NCI-H460 (cell line): ENCODE results near the gene FBXL19. TPM values are rescaled to one million over a fixed set of nuclear protein-coding genes. Genes with fewer than 3 reads are reported as not detected.

ENCODE experiments used
- DNase-seq: peaks from one replicate; pipeline ENCODE4 v3.0.0-alpha.2; 2016; ENCODE audit warnings: low read depth; ENCODE audit errors: extremely low read depth
- total RNA-seq: library from RNA; depleted of rRNA; stranded (reverse); fragments of >200 nt; shearing (Covaris generic); gene quantifications from 2 replicates; pipeline ENCODE4 v1.2.3, GENCODE V29; 2014

Gene FBXL19
- total RNA-seq, 1 experiment from 2014 or later = 12.3 TPM

- DNase-seq = peak; percentile 79
These were observed 61.5 kb downstream of the FBXL19 start, which contains the start of gene HSD3B7 for GRCh38 chr16:30984669-30985400. Gene HSD3B7 (plus strand): TSS chr16:30985207. CDS start chr16:30985659, 452 bp downstream.

GRCh38 chr16:30985401-30986128, 62.2 kb downstream of the FBXL19 start:
- peak; percentile 26 for DNase-seq

DNA sequence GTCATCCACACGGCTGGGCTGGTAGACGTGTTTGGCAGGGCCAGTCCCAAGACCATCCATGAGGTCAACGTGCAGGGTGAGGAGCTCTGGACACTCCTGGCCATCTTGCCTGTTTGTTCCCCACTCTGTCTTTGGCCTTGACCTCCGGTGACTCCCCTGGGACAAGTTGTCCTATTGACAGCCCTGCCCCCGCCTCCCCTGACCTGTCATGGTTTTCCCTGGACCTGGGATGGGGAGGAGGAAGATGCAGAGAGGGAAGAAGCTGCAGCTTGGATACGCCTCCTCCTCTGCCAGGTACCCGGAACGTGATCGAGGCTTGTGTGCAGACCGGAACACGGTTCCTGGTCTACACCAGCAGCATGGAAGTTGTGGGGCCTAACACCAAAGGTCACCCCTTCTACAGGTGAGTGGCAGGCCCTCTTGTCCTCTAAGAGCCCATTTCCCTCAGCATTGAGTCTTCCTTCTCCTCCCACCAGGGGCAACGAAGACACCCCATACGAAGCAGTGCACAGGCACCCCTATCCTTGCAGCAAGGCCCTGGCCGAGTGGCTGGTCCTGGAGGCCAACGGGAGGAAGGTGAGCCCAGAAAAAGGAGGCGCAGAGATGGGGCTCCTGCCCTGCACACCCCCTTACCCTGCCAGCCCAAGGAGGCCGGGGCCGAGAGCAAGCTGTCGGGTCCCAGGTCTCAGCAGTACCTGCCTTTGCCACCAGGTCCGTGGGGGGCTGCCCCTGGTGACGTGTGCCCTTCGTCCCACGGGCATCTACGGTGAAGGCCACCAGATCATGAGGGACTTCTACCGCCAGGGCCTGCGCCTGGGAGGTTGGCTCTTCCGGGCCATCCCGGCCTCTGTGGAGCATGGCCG, 63.0 kb downstream of the FBXL19 start:
- DNase-seq = no peak

DNA sequence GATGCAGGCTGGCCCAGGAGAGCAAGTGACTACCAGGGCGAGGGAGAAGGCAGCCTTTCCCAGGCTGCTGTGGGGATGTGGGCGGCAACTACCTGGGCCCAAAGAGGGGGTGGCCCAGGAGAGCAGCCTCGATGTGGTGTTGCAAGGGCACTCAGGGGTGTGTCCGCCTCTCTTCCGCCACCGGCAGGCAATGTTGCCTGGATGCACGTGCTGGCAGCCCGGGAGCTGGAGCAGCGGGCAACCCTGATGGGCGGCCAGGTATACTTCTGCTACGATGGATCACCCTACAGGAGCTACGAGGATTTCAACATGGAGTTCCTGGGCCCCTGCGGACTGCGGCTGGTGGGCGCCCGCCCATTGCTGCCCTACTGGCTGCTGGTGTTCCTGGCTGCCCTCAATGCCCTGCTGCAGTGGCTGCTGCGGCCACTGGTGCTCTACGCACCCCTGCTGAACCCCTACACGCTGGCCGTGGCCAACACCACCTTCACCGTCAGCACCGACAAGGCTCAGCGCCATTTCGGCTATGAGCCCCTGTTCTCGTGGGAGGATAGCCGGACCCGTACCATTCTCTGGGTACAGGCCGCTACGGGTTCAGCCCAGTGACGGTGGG, 64.3 kb downstream of the FBXL19 start:
- DNase-seq = no peak

DNA sequence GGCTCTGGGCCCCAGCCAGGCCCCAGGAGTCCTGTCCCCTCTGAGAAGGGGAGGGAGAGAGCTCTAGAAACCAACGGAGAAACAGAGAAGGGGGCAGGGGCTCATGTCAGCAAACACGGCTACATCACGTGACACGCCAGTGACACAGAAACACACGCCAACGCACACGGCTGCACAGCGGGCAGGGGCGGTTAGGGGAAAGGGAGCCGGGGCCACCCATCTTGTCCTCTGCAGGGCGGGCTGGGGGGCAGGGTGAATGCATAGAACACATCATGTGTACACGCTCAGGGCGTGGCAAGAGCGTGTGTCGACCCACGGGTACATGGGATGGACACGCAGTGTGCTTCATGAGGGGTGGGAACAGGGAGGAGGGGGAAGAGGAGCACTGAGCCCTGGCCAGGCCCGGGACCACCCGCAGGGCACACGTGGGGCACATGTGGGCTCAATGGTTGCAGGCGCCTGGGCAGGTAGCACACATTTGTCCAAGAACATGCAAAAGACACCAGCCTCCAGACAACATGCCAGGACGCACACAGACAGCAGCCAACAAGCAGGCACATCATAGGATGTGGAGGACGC, 66.2 kb downstream of the FBXL19 start:
- no peak for DNase-seq

DNA sequence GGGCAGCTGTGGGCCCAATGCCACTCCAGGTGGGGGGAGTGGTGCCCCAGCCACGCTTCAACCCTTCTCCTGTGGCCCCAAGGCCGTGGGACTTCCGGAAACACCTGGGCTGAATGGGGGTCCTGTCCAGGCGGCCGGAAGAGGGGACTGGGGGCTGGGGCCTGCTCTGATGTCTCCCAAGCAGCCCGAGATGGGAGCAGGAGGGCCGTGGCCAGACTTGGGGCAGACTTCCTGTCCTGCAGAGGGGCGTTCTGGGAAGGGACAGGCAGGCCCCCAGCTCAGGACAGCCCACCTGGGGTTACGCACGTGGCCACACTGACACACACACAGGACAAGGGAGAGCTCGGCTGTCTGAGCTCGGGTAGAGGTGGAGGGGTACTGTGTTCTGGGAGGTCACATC, 66.7 kb downstream of the FBXL19 start:
- no peak for DNase-seq

GRCh38 chr16:30991052-30991451, 67.7 kb downstream of the FBXL19 start:
- no peak for DNase-seq

DNA sequence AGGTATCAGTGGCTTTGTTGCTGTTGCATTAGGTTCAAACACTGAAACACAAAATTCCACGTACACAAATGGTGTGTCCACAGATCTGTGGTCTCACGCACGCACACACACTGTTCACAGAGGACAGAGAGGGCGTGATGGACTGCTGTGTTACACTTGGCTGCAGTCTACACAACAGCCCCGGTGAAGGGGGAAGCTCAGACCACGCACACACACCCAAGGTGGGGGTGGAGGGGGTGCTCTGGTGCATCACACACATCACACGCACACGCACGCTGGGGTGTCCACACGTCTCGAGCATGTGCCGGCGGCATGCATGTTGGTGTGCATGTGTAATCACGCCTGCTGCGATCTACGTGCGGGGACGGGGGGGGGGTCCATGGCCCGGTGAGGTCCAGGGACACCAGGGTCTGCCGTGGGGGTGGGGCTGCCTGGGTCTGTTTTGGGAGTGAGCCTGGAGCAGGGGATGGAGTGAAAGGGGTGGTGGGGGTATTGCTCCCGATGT, 69.0 kb downstream of the FBXL19 start:
- no peak for DNase-seq

DNA sequence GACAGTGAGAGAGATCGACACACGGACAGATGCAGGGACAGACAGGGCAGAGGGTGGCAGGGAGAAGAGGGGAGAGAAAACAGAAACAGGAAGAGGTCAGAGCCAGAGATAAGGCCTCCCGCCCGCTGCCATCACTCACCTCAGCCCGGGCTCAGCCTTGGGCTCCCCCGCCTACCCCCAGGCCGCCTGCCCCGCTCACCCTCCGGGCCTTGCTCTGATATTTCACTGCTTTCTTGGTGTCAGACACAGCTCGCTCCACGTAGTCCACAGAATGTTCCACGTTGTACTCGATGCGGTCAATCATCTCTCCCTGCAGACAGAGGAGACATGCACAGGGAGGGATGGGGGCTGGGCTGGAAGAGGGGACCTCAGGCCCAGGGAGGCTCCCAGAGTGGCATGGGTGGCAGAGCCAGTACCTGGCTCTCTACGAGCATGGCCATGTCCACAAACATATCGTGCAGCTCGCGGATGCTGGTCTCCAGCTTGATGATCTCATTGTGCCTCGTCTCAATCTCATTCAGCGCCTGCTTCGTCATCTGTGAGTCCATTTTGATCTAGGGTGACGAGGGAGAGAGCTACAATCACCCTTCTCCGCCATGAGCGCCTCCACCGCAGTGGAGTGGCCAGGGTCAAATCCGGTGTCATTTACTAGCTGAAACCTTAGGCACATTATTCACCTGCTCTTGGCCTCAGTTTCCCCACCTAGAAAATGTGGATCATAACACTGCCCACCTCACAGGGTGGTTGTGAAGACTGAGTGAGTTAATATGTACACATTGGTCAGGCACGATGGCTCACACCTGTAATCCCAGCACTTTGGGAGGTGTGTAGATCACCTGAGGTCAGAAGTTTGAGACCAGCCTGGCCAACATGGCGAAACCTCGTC, 69.8 kb downstream of the FBXL19 start:
- DNase-seq = no peak

- no peak for DNase-seq
These were observed 72.6 kb downstream of the FBXL19 start for GRCh38 chr16:30995927-30996323.

GRCh38 chr16:30996324-30996984, 73.1 kb downstream of the FBXL19 start:
- DNase-seq = no peak

GRCh38 chr16:30996985-30997724, 73.8 kb downstream of the FBXL19 start:
- DNase-seq = peak; percentile 71

- no peak for DNase-seq
These were observed 74.6 kb downstream of the FBXL19 start for GRCh38 chr16:30997725-30998711.
